K562 (cell line): Measurements from ENCODE around the gene PPP2R2B. TPM values are rescaled to one million over a fixed set of nuclear protein-coding genes. Genes with fewer than 3 reads are reported as not detected.

ENCODE experiments used
- ATAC-seq: fragments of 200-7000 bp; cut with Tn5 transposase; 3 replicates; pipeline ENCODE4 v1.9.1; 2020; ENCODE audit warnings: moderate library complexity
- BruUV-seq: library from RNA; stranded (reverse); fragments of 400-500 nt; replicated peaks from 2 replicates; lab custom pipeline; 2021; lab: Mats Ljungman, UMichigan
- CTCF ChIA-PET: fragments of 300-600 bp; formaldehyde crosslinking; extraction: SDS; loops from one replicate; lab custom pipeline; 2021; ENCODE audit warnings: low intra/inter-chr PET ratio; lab: Yijun Ruan, JAX
- POLR2A ChIA-PET: fragments of 300-600, 350-650 bp; sonication (Branson Sonifier 250); formaldehyde crosslinking; extraction: SDS; loops from one replicate; lab custom pipeline; 2021; ENCODE audit warnings: antibody characterized with exemption, inconsistent platforms; lab: Yijun Ruan, JAX
- DNase-seq, 4 experiments: peaks; one replicate each; pipeline versions ENCODE4 v3.0.0 to v3.0.0-alpha.2; 2011 to 2018; ENCODE audit warnings: low spot score in 3 of 4, mixed read lengths in 3 of 4; ENCODE audit errors: extremely low read depth in 1 of 4
- FAIRE-seq: peaks from 2 replicates; lab custom pipeline; 2011; peaks lifted over from hg19 to GRCh38; lab: Jason Lieb, UNC
- H2AFZ ChIP-seq: 2 replicates; pipeline ENCODE4 v1.6.0; 2011; ENCODE audit warnings: low read depth, low read length, control low read depth, inconsistent platforms
- H3K27ac ChIP-seq: fragments of 200-600 bp; 3 replicates; pipeline ENCODE4 v1.8.0; 2011; ENCODE audit warnings: low read depth, mild to moderate bottlenecking, control low read depth, inconsistent platforms, low read length, moderate library complexity, mixed read lengths; ENCODE audit errors: extremely low read depth
- H3K27me3 ChIP-seq, 2 experiments: fragments of 300-600 bp in 1 of 2; 2 replicates in 1 of 2; 3 replicates in 1 of 2; pipeline versions ENCODE4 v1.6.0 to v1.8.0; 2011; ENCODE audit warnings: inconsistent platforms in 2 of 2, low read length in 2 of 2, mild to moderate bottlenecking in 1 of 2, mixed read lengths in 1 of 2, moderate library complexity in 1 of 2; ENCODE audit not compliant: control insufficient read depth in 2 of 2, insufficient read depth in 2 of 2
- H3K36me3 ChIP-seq: fragments of 300-600 bp; 3 replicates; pipeline ENCODE4 v1.8.0; 2011; ENCODE audit warnings: mild to moderate bottlenecking, low read length, inconsistent platforms; ENCODE audit not compliant: control insufficient read depth, insufficient read depth
- H3K4me1 ChIP-seq, 2 experiments: fragments of 200-600 bp in 1 of 2; replicated peaks in 1 of 2; 2 replicates in 1 of 2; 3 replicates in 1 of 2; pipeline versions ENCODE4 v1.5.1 to v1.8.0; 2011; ENCODE audit warnings: inconsistent platforms in 2 of 2, low read length in 2 of 2, mild to moderate bottlenecking in 1 of 2, mixed read lengths in 1 of 2, moderate library complexity in 1 of 2; ENCODE audit not compliant: control insufficient read depth in 2 of 2, insufficient read depth in 2 of 2
- H3K4me2 ChIP-seq: 2 replicates; pipeline ENCODE4 v1.6.1; 2011; ENCODE audit warnings: low read length, control low read depth, inconsistent platforms, mixed read lengths; ENCODE audit not compliant: insufficient read depth
- H3K4me3 ChIP-seq: fragments of 200-600 bp; sonication (generic), shearing (Covaris generic); 2 replicates; pipeline ENCODE4 v1.5.1; 2016; ENCODE audit warnings: control low read depth, inconsistent platforms
- H3K79me2 ChIP-seq: fragments of 200-600 bp; 3 replicates; pipeline ENCODE4 v1.8.0; 2011; ENCODE audit warnings: low read length, inconsistent platforms; ENCODE audit not compliant: control insufficient read depth, insufficient read depth
- H3K9ac ChIP-seq, 2 experiments: 2 replicates each; pipeline versions ENCODE4 v1.6.0 to v1.6.1; 2011; ENCODE audit warnings: low read depth in 2 of 2, low read length in 2 of 2, control low read depth in 1 of 2, inconsistent platforms in 1 of 2, mild to moderate bottlenecking in 1 of 2, mixed read lengths in 1 of 2; ENCODE audit not compliant: insufficient read depth in 1 of 2
- H3K9me1 ChIP-seq: one replicate; pipeline ENCODE4 v1.6.0; 2011; ENCODE audit warnings: inconsistent platforms, mild to moderate bottlenecking, low read length, moderate library complexity; ENCODE audit not compliant: control insufficient read depth, insufficient read depth
- H3K9me3 ChIP-seq: replicated peaks from 2 replicates; pipeline ENCODE4 v1.5.1; 2011; ENCODE audit warnings: low read depth, low read length, inconsistent platforms; ENCODE audit not compliant: control insufficient read depth, insufficient read depth
- H4K20me1 ChIP-seq: replicated peaks from 2 replicates; pipeline ENCODE4 v1.6.1; 2011; ENCODE audit warnings: low read length, inconsistent platforms, mixed read lengths; ENCODE audit not compliant: control insufficient read depth, insufficient read depth
- CBX5 ChIP-seq: IDR thresholded peaks from 2 replicates; pipeline ENCODE4 v1.6.1; 2014; ENCODE audit warnings: low read depth, borderline replicate concordance
- CLOCK ChIP-seq: fragments of 250-450 bp; sonication (Bioruptor Pico); IDR thresholded peaks from 2 replicates; pipeline ENCODE4 v1.4.0; 2020; ENCODE audit warnings: mild to moderate bottlenecking, moderate library complexity, borderline replicate concordance
- ETS1 ChIP-seq: conservative IDR thresholded peaks from 2 replicates; pipeline ENCODE4 v1.6.1; 2011; ENCODE audit warnings: low read depth, mild to moderate bottlenecking, low read length; ENCODE audit not compliant: control insufficient read depth
- NELFE ChIP-seq: IDR thresholded peaks from 2 replicates; pipeline ENCODE4 v1.6.1; 2011; ENCODE audit warnings: mild to moderate bottlenecking; ENCODE audit not compliant: insufficient read depth, insufficient read length
- NFXL1 ChIP-seq: fragments of 450-650 bp; formaldehyde crosslinking; IDR thresholded peaks from 2 replicates; pipeline ENCODE4 v1.4.0; 2021; ENCODE audit warnings: mild to moderate bottlenecking
- POLR2B ChIP-seq: fragments of 450-650 bp; IDR thresholded peaks from 2 replicates; pipeline ENCODE4 v1.6.1; 2018; ENCODE audit warnings: low read depth; ENCODE audit not compliant: partially characterized antibody
- PTBP1 ChIP-seq: fragments of 200-400 bp; formaldehyde crosslinking; IDR thresholded peaks from 2 replicates; pipeline ENCODE4 v1.6.1; 2017; ENCODE audit warnings: low read depth, low read length
- TAF1 ChIP-seq: IDR thresholded peaks from 2 replicates; pipeline ENCODE4 v1.6.1; 2011; ENCODE audit warnings: mild to moderate bottlenecking, low read length, moderate library complexity; ENCODE audit not compliant: insufficient read depth, control insufficient read depth, severe bottlenecking; ENCODE audit errors: extremely low read depth
- WHSC1 ChIP-seq: IDR thresholded peaks from one replicate; pipeline ENCODE4 v1.6.1; 2012; ENCODE audit warnings: low read length, control low read depth, inconsistent platforms
- ZNF212 ChIP-seq: fragments of 450-650 bp; formaldehyde crosslinking; IDR thresholded peaks from 2 replicates; pipeline ENCODE4 v1.4.0; 2020; ENCODE audit warnings: mild to moderate bottlenecking
- ZNF280A ChIP-seq: fragments of 450-650 bp; IDR thresholded peaks from 2 replicates; pipeline ENCODE4 v1.6.1; 2018; ENCODE audit warnings: mild to moderate bottlenecking, low read depth; ENCODE audit not compliant: partially characterized antibody
- WGBS: fragments of 100-300 bp; shearing (Covaris generic); methylation state at CpG from one replicate; pipeline ENCODE4 v1.1.6; 2016; ENCODE audit warnings: low coverage, mixed read lengths; ENCODE audit not compliant: insufficient coverage; ENCODE audit errors: missing lambda C conversion rate; 5-methylcytosine and 5-hydroxymethylcytosine counted together
- in situ Hi-C: fragments of 300-500 bp; cut with MboI; formaldehyde crosslinking; loops from 4 replicates; pipeline ENCODE4 v1.15.0; 2018; ENCODE audit warnings: inconsistent platforms, mixed read lengths
- intact Hi-C: fragments of 100-400 bp; cut with micrococcal nuclease; formaldehyde crosslinking; loops from 2 replicates; pipeline ENCODE4 v1.14.2; 2022
- polyA plus RNA-seq, 8 experiments: library from polyadenylated mRNA; depleted of rRNA in 4 of 8; stranded (reverse) in 5 of 8; unstranded in 3 of 8; fragments of >200 nt; fragmentation: Nextera tagmentation in 2 of 8; fragmentation: Illumina TruSeq in 1 of 8; extraction: Ambion mirVana in 2 of 8; extraction: Trizol in 1 of 8; gene quantifications; 2 replicates each; pipeline versions ENCODE4 v1.2.1 to v1.2.3, GENCODE V29; 2011 to 2014; ENCODE audit warnings: inconsistent platforms in 1 of 8, missing spikeins in 1 of 8
- total RNA-seq, 7 experiments: library from RNA; depleted of rRNA in 6 of 7; stranded (reverse); fragments of >200 nt in 6 of 7; fragmentation: Illumina TruSeq in 2 of 7; extraction: Trizol in 2 of 7; gene quantifications; 2 replicates each; pipeline versions ENCODE4 v1.2.1 to v1.2.3, GENCODE V29; 2011 to 2021; ENCODE audit warnings: low replicate concordance in 1 of 7
- TF ChIP-seq, protein P1 (sequence below), 3 experiments: fragments of 200-800 bp in 1 of 3; sonication (Bioruptor generic) in 1 of 3; sonication (generic) in 1 of 3; formaldehyde crosslinking in 1 of 3; IDR thresholded peaks; 2 replicates each; pipeline versions ENCODE4 v1.6.1 to v1.8.0; 2016 to 2022; ENCODE audit warnings: mild to moderate bottlenecking in 2 of 3, missing compliant biosample characterization in 2 of 3, missing genetic modification characterization in 2 of 3, missing genetic modification reagents in 1 of 3
- TF ChIP-seq, protein P2 (sequence below): fragments of 450-650 bp; IDR thresholded peaks from 2 replicates; pipeline ENCODE4 v1.6.1; 2016; ENCODE audit warnings: antibody characterized with exemption

The PPP2R2B gene
- total and polyA plus RNA-seq, 9 of the 15 experiments (the other 6 are each of a cell fraction or from before 2014, with no cell fraction given), result not detected

- intact Hi-C loops, result loop anchor here (10.0 kb wide), 1 partner anchor 297 kb away; no protein-coding TSS in a partner anchor
- no peaks in the 10 kb centered on the region for H3K27me3 ChIP-seq
- no peak for DNase-seq
- H3K9ac ChIP-seq, result no peak overlapping the region
- in situ Hi-C loops, result no loop called here
- no peak for FAIRE-seq
- no peak overlapping the region for H3K4me2 ChIP-seq
- no peaks in the 10 kb centered on the region for H3K9me3 ChIP-seq
- no peaks in the 10 kb centered on the region for H3K9me1 ChIP-seq
- no peaks in the 10 kb centered on the region for H3K36me3 ChIP-seq
- no TSS peak for BruUV-seq
- no peak overlapping the region for H3K27ac ChIP-seq
- no peak overlapping the region for H2AFZ ChIP-seq
- H4K20me1 ChIP-seq, result no peaks in the 10 kb centered on the region
- no peak overlapping the region for H3K4me3 ChIP-seq
- ChIA-PET POLR2A (interaction anchor here (0.6 kb wide), 1 partner anchor 624 kb away, joined by 4 read pairs; no protein-coding TSS in a partner anchor), CTCF (no interaction called here)
- no peak for ATAC-seq
- 0% methylated on average over 4 of the region's 4 CpGs for WGBS
- no peaks in the 10 kb centered on the region for H3K79me2 ChIP-seq
- no peaks in the 10 kb centered on the region for H3K4me1 ChIP-seq
- TF ChIP-seq WHSC1, result no peak
- no peak for TF ChIP-seq NELFE
- TF ChIP-seq, protein P1, sequence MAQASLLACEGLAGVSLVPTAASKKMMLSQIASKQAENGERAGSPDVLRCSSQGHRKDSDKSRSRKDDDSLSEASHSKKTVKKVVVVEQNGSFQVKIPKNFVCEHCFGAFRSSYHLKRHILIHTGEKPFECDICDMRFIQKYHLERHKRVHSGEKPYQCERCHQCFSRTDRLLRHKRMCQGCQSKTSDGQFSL (CRISPR knock-in tag; IDR thresholded peaks at IDR 0.05), result no peak
- TF ChIP-seq, protein P1 (tag; IDR thresholded peaks at IDR 0.05), result no peak
- TF ChIP-seq, protein P2, sequence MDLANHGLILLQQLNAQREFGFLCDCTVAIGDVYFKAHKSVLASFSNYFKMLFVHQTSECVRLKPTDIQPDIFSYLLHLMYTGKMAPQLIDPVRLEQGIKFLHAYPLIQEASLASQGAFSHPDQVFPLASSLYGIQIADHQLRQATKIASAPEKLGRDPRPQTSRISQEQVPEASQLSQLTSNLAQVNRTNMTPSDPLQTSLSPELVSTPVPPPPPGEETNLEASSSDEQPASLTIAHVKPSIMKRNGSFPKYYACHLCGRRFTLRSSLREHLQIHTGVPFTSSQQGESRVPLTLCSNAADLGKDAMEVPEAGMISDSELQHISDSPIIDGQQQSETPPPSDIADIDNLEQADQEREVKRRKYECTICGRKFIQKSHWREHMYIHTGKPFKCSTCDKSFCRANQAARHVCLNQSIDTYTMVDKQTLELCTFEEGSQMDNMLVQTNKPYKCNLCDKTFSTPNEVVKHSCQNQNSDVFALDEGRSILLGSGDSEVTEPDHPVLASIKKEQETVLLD, result no peak
- no peak for TF ChIP-seq ZNF280A
- no peak for TF ChIP-seq CLOCK
- TF ChIP-seq TAF1, result no peak
- no peak for TF ChIP-seq CBX5
- no peak for TF ChIP-seq POLR2B
- no peak for TF ChIP-seq ZNF212 (CRISPR knock-in tag)
- no peak for TF ChIP-seq ETS1
- no peak for TF ChIP-seq PTBP1
- no peak for TF ChIP-seq NFXL1 (CRISPR knock-in tag)
Observed at GRCh38 chr5:146667633-146668272, 210.8 kb downstream of the PPP2R2B start.
